Measurements from ENCODE around the gene LHPP. TPM values are rescaled to one million over a fixed set of nuclear protein-coding genes. Genes with fewer than 3 reads are reported as not detected.

LHPP gene
- total RNA-seq, 2 donors from 2014 or later, result 4.9 to 9.9 TPM

DNA sequence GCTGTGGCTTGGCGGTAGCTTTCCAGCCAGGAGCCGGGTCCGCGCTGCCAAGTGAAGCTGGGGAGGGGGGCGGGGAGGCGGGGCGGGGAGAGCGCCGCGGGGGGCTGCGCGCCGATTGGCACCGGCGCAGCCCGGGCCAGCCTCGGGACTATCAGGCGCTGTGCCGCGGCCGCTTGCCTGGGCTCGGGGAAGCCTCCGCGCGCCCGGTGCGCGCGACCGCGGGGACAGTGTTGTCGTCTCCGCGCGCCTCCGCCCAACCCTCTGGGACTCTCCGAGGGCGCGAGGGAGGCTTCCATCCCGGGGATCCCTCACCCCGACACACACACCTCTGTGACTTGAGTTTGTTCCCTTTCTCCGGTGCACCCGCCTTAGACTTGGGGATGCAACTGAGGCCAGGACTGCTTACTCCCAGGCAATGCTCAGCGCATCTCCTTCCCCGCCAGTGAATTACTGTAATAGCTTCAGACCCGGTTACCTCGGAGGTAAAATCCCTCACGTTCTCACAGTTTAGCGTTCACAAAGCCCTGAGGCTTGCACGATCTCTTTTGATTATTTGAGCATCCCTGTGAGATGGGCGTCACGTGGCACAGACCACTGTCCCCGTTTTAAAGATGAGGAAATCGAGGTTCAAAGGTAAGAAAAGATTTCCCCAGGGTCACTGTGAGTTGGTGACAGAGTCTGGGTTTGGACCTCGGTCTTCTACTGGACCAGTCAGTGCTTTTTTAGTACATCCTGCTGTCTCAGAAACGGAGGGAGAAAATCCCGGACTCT, 11.4 kb upstream of the LHPP start, which contains the start of gene NKX1-2:
Gene NKX1-2 (minus strand): TSS at position 24 of the 771 bp plus-strand sequence. CDS start 92 bp downstream, outside the sequence.
- no peak for TF ChIP-seq POLR2A (IDR thresholded peaks at IDR 0.05)
- TF ChIP-seq, protein P1, sequence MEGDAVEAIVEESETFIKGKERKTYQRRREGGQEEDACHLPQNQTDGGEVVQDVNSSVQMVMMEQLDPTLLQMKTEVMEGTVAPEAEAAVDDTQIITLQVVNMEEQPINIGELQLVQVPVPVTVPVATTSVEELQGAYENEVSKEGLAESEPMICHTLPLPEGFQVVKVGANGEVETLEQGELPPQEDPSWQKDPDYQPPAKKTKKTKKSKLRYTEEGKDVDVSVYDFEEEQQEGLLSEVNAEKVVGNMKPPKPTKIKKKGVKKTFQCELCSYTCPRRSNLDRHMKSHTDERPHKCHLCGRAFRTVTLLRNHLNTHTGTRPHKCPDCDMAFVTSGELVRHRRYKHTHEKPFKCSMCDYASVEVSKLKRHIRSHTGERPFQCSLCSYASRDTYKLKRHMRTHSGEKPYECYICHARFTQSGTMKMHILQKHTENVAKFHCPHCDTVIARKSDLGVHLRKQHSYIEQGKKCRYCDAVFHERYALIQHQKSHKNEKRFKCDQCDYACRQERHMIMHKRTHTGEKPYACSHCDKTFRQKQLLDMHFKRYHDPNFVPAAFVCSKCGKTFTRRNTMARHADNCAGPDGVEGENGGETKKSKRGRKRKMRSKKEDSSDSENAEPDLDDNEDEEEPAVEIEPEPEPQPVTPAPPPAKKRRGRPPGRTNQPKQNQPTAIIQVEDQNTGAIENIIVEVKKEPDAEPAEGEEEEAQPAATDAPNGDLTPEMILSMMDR (IDR thresholded peaks at IDR 0.05), result no peak
- Histone ChIP-seq H3K27me3 (peaks cover 0 to 43% of the 10 kb centered on the region in 2 donors), H3K4me1 (peaks cover 28% of the 10 kb centered on the region), H3K36me3 (replicated peaks in 1 of 2; ENCODE audit: insufficient read depth in 1 of 2, low read depth in 2 of 2) (no peaks in the 10 kb centered on the region), H3K27ac (no peak within 1 kb of the TSS), H3K9me3 (no peaks in the 10 kb centered on the region), H3K4me3 (no peak within 1 kb of the TSS)
- 2 to 3% methylated on average over 8 to 49 of the region's 57 CpGs for WGBS, 2 donors
- DNase-seq, result no peak
- no peak for ATAC-seq
- intact Hi-C loops (cut with DNase I), result no loop called here

DNA sequence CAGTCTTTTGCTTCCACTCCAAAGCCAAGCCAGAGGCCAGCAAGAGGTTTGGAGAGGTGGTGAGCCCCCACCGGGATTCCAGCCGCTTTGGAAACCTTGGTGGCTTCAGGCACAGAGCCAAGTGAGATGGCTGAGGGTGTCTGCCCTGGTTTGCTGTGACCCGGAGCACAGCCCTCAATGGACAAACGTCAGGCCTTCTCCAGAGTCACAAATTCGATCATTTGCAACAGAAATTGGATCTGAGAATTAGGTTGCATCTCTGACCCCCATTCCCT, 10.9 kb upstream of the LHPP start:
- Histone ChIP-seq H3K36me3 (replicated peaks in 1 of 2; ENCODE audit: insufficient read depth in 1 of 2, low read depth in 2 of 2) (no peaks in the 10 kb centered on the region), H3K4me1 (peaks cover 28% of the 10 kb centered on the region), H3K27ac (no peak overlapping the region), H3K27me3 (peaks cover 0 to 43% of the 10 kb centered on the region in 2 donors), H3K9me3 (no peaks in the 10 kb centered on the region), H3K4me3 (no peak overlapping the region)
- no peak for TF ChIP-seq POLR2A (IDR thresholded peaks at IDR 0.05)
- TF ChIP-seq, protein P1 (IDR thresholded peaks at IDR 0.05), result no peak
- ATAC-seq (no peak), DNase-seq (no peak)
- 5 to 20% methylated on average over 3 to 5 of the region's 5 CpGs for WGBS, 2 donors
- intact Hi-C loops (cut with DNase I), result no loop called here

GRCh38 chr10:124451276-124451675, 10.3 kb upstream of the LHPP start:
- TF ChIP-seq POLR2A (IDR thresholded peaks at IDR 0.05), result no peak
- TF ChIP-seq, protein P1 (IDR thresholded peaks at IDR 0.05), result no peak
- peaks cover 0 to 43% of the 10 kb centered on the region in 2 donors for H3K27me3 ChIP-seq

DNA sequence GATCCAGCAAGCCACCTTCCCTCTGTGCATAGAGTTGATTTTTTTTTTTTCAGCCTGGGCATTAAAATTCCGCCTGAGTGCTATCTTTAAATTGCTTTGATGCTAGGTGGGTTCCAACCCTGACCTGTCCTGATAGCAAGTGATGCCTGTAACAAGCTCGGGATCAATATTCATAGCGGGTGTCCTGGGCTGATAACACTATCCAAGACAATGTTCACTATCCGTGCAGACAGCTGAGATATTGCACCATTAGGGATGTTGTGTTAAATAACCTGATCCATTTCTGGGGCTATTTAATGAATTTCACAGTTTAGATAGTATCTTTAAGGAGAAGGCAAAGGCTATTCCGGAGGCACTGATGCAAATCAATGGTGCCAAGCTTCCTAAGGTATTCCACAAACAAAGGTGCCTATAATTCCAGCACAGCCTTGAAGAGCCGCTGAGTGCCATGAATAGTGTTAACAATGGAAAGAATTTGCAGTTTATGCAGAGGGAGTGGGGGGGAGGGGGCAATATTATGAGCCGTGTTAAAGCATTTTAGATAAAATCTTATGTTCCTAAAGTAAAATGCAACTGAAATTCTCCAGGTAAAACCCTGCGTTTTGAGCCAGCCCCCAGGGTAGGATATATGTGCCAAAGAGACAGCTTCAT, 7.5 kb upstream of the LHPP start:
- ATAC-seq (no peak), DNase-seq (no peak)
- no peak overlapping the region for H3K4me3 ChIP-seq
- 10 to 13% methylated on average over 8 of the region's 8 CpGs for WGBS, 2 donors
- H3K9me3 ChIP-seq, result no peaks in the 10 kb centered on the region
- intact Hi-C loops (cut with DNase I), result no loop called here
- H3K27ac ChIP-seq, result no peak overlapping the region
- no peaks in the 10 kb centered on the region for H3K36me3 ChIP-seq (replicated peaks in 1 of 2; ENCODE audit: insufficient read depth in 1 of 2, low read depth in 2 of 2)
- TF ChIP-seq POLR2A (IDR thresholded peaks at IDR 0.05), result no peak
- TF ChIP-seq, protein P1 (IDR thresholded peaks at IDR 0.05), result no peak
- peaks cover 18% of the 10 kb centered on the region for H3K4me1 ChIP-seq
- peaks cover 0 to 20% of the 10 kb centered on the region in 2 donors for H3K27me3 ChIP-seq

More at GRCh38 chr10:124451276-124451675, 10.3 kb upstream of the LHPP start:
- H3K4me1 ChIP-seq, result peaks cover 28% of the 10 kb centered on the region
- no peak overlapping the region for H3K4me3 ChIP-seq
- no peak for DNase-seq
- no peaks in the 10 kb centered on the region for H3K9me3 ChIP-seq
- H3K36me3 ChIP-seq (replicated peaks in 1 of 2; ENCODE audit: insufficient read depth in 1 of 2, low read depth in 2 of 2), result no peaks in the 10 kb centered on the region
- ATAC-seq, result no peak
- 20 to 21% methylated on average over 6 of the region's 6 CpGs for WGBS, 2 donors
- intact Hi-C loops (cut with DNase I), result no loop called here
- no peak overlapping the region for H3K27ac ChIP-seq
